Measurements from ENCODE around the gene ISLR2.

GRCh38 chr15:74157868-74158827, 27.8 kb downstream of the ISLR2 start:
- TF ChIP-seq, protein P1, sequence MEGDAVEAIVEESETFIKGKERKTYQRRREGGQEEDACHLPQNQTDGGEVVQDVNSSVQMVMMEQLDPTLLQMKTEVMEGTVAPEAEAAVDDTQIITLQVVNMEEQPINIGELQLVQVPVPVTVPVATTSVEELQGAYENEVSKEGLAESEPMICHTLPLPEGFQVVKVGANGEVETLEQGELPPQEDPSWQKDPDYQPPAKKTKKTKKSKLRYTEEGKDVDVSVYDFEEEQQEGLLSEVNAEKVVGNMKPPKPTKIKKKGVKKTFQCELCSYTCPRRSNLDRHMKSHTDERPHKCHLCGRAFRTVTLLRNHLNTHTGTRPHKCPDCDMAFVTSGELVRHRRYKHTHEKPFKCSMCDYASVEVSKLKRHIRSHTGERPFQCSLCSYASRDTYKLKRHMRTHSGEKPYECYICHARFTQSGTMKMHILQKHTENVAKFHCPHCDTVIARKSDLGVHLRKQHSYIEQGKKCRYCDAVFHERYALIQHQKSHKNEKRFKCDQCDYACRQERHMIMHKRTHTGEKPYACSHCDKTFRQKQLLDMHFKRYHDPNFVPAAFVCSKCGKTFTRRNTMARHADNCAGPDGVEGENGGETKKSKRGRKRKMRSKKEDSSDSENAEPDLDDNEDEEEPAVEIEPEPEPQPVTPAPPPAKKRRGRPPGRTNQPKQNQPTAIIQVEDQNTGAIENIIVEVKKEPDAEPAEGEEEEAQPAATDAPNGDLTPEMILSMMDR (IDR thresholded peaks at IDR 0.05; ENCODE audit: low read length) = no peak
- TF ChIP-seq EZH2 (IDR thresholded peaks at IDR 0.05; ENCODE audit: borderline replicate concordance, low read length) = no peak

Measured in OCI-LY1 (cell line).